ENCODE results near the gene LONP1.

DNA sequence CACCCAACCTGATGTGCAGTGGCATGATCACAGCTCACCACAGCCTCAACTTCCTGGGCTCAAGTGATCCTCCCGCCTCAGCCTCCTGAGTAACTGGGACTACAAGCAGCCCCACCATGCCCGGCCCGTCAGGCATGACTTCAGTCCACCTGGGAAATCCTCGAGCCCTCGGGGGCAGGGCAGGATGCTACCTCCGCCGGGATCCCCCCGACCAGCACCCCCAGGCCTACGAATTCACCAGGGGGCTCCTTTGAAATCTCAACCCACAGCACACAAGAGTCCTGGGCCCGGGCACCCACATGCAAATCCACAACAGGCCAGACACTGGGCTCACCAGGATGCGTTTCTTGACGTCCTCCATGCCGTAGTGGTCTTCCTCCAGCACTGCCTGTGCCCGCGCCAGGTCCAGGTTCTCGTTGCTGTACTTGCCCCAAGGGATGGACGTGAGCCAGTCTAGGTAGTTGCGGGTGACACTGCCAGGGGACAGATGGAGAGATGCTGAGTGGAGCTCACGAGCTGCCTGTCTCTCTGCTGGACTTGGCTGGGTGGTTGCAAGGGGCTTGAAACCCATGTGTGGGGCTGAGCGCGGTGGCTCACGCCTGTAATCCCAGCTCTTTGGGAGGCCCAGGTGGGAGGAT lies 19.4 kb downstream of the LONP1 start:
- TF ChIP-seq EZH2 (IDR thresholded peaks at IDR 0.05; ENCODE audit: insufficient read depth, poor library complexity, severe bottlenecking) = no peak
- no peak for TF ChIP-seq EZH2phosphoT487 (IDR thresholded peaks at IDR 0.05; ENCODE audit: insufficient read depth, low read depth)

Measured in GM23248 (cell line).